H1 (cell line): ENCODE results near the gene PCIF1.

Experiments used
- RFX5 ChIP-seq: IDR thresholded peaks from 2 replicates; pipeline ENCODE4 v1.6.1; 2011; ENCODE audit warnings: low read depth, low read length, improper control_type of control experiment, borderline replicate concordance
- RXRA ChIP-seq: IDR thresholded peaks from 2 replicates; pipeline ENCODE4 v1.6.1; 2011; ENCODE audit warnings: low read depth, mild to moderate bottlenecking, low read length, moderate library complexity; ENCODE audit not compliant: insufficient read depth
- TF ChIP-seq, protein P1 (sequence below), 3 experiments: IDR thresholded peaks; 1 replicate in 2 of 3; 2 replicates in 1 of 3; pipeline versions ENCODE4 v1.5.1 to v1.6.1; 2011; ENCODE audit warnings: low read length in 3 of 3, mild to moderate bottlenecking in 3 of 3, inconsistent platforms in 2 of 3, low read depth in 1 of 3, moderate library complexity in 1 of 3; ENCODE audit not compliant: insufficient read depth in 1 of 3; ENCODE audit errors: control extremely low read depth in 1 of 3
- TF ChIP-seq, protein P2 (sequence below): IDR thresholded peaks from 2 replicates; pipeline ENCODE4 v1.6.1; 2011; ENCODE audit warnings: low read length, improper control_type of control experiment

DNA sequence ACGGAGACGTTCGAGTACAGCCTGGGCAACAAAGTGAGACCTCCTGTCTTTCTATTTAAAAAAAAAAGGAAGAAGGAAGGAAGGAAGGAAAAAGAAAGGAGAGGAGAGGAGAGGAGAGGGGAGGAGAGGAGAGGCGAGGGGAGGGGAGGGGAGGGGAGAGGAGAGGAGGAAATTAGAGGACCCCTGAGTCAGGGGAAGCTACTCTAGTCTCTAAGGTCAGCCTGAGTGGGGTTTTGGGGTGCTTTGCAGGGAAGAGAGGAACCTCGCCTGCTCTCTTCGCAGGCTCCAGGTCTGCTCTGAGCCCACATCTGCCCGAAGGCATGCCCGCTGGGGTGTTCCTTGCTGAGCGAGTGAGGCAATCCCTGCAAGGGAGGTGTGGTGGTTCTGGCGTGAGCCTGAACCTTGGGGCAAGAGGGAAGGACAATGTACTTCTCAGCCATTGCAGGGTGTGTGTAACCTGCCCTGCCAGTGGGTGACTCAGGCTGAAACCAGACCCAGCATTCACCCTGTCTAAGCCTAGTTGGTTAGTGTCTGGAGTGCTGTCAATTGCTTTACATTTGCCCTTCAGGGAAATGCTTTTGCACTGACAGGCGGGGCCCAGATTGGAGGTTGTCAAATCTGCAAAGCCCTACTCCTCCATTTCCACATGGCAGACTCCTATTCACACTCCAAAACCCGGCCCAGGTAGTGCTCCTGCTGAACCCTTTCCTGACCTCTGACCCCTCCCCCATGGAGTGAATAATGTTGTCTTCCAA, 58.9 kb downstream of the PCIF1 start:
- TF ChIP-seq, protein P1, sequence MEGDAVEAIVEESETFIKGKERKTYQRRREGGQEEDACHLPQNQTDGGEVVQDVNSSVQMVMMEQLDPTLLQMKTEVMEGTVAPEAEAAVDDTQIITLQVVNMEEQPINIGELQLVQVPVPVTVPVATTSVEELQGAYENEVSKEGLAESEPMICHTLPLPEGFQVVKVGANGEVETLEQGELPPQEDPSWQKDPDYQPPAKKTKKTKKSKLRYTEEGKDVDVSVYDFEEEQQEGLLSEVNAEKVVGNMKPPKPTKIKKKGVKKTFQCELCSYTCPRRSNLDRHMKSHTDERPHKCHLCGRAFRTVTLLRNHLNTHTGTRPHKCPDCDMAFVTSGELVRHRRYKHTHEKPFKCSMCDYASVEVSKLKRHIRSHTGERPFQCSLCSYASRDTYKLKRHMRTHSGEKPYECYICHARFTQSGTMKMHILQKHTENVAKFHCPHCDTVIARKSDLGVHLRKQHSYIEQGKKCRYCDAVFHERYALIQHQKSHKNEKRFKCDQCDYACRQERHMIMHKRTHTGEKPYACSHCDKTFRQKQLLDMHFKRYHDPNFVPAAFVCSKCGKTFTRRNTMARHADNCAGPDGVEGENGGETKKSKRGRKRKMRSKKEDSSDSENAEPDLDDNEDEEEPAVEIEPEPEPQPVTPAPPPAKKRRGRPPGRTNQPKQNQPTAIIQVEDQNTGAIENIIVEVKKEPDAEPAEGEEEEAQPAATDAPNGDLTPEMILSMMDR (IDR thresholded peaks at IDR 0.05; ENCODE audit: control extremely low read depth in 1 of 3, insufficient read depth in 1 of 3, low read depth in 1 of 3, low read length in 3 of 3) = no peak
- TF ChIP-seq RFX5 (no peak), RXRA (no peak)
- TF ChIP-seq, protein P2, sequence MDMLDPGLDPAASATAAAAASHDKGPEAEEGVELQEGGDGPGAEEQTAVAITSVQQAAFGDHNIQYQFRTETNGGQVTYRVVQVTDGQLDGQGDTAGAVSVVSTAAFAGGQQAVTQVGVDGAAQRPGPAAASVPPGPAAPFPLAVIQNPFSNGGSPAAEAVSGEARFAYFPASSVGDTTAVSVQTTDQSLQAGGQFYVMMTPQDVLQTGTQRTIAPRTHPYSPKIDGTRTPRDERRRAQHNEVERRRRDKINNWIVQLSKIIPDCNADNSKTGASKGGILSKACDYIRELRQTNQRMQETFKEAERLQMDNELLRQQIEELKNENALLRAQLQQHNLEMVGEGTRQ = no peak
